ENCODE results near the gene PLCB3. TPM values are rescaled to one million over a fixed set of nuclear protein-coding genes. Genes with fewer than 3 reads are reported as not detected.

Gene PLCB3
- total and polyA plus RNA-seq, 2 of the 13 experiments (the other 11 are each of a cell fraction or from before 2014, with no cell fraction given), result 7.5 to 13.8 TPM

- TF ChIP-seq, protein P1, sequence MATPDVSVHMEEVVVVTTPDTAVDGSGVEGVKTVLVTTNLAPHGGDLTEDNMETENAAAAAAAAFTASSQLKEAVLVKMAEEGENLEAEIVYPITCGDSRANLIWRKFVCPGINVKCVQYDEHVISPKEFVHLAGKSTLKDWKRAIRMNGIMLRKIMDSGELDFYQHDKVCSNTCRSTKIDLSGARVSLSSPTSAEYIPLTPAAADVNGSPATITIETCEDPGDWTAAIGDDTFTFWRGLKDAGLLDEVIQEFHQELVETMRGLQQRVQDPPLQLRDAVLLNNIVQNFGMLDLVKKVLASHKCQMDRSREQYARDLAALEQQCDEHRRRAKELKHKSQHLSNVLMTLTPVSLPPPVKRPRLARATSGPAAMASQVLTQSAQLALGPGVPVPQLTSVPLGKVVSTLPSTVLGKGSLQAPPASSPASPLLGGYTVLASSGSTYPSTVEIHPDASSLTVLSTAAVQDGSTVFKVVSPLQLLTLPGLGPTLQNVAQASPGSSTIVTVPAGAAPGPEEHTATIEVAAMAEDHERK (CRISPR knock-in tag; IDR thresholded peaks at IDR 0.05; ENCODE audit: low read depth), result no peak
- no peak for TF ChIP-seq ZBTB44 (CRISPR knock-in tag; IDR thresholded peaks at IDR 0.05)
- TF ChIP-seq DNMT3B (CRISPR knock-in tag; conservative IDR thresholded peaks at IDR 0.05), result no peak
- TF ChIP-seq, protein P2, sequence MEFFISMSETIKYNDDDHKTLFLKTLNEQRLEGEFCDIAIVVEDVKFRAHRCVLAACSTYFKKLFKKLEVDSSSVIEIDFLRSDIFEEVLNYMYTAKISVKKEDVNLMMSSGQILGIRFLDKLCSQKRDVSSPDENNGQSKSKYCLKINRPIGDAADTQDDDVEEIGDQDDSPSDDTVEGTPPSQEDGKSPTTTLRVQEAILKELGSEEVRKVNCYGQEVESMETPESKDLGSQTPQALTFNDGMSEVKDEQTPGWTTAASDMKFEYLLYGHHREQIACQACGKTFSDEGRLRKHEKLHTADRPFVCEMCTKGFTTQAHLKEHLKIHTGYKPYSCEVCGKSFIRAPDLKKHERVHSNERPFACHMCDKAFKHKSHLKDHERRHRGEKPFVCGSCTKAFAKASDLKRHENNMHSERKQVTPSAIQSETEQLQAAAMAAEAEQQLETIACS (CRISPR knock-in tag; IDR thresholded peaks at IDR 0.05), result no peak
- no peak for TF ChIP-seq ATF7 (IDR thresholded peaks at IDR 0.05)
- 0 out of 2 replicates have a peak, but pooled peaks have one; percentile 33 for TF ChIP-seq ATF7 (CRISPR knock-in tag; IDR thresholded peaks at IDR 0.05)
- no peak for TF ChIP-seq ZNF414 (CRISPR knock-in tag; IDR thresholded peaks at IDR 0.05)
- TF ChIP-seq, protein P3, sequence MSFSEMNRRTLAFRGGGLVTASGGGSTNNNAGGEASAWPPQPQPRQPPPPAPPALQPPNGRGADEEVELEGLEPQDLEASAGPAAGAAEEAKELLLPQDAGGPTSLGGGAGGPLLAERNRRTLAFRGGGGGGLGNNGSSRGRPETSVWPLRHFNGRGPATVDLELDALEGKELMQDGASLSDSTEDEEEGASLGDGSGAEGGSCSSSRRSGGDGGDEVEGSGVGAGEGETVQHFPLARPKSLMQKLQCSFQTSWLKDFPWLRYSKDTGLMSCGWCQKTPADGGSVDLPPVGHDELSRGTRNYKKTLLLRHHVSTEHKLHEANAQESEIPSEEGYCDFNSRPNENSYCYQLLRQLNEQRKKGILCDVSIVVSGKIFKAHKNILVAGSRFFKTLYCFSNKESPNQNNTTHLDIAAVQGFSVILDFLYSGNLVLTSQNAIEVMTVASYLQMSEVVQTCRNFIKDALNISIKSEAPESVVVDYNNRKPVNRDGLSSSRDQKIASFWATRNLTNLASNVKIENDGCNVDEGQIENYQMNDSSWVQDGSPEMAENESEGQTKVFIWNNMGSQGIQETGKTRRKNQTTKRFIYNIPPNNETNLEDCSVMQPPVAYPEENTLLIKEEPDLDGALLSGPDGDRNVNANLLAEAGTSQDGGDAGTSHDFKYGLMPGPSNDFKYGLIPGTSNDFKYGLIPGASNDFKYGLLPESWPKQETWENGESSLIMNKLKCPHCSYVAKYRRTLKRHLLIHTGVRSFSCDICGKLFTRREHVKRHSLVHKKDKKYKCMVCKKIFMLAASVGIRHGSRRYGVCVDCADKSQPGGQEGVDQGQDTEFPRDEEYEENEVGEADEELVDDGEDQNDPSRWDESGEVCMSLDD (CRISPR knock-in tag; IDR thresholded peaks at IDR 0.05; ENCODE audit: borderline replicate concordance), result peak; percentile 14; the same call in 1 of the 2 replicates
- peak; percentile 40; the same call in 1 of the 2 replicates for TF ChIP-seq DR1 (CRISPR knock-in tag; IDR thresholded peaks at IDR 0.05)
- TF ChIP-seq, protein P4, sequence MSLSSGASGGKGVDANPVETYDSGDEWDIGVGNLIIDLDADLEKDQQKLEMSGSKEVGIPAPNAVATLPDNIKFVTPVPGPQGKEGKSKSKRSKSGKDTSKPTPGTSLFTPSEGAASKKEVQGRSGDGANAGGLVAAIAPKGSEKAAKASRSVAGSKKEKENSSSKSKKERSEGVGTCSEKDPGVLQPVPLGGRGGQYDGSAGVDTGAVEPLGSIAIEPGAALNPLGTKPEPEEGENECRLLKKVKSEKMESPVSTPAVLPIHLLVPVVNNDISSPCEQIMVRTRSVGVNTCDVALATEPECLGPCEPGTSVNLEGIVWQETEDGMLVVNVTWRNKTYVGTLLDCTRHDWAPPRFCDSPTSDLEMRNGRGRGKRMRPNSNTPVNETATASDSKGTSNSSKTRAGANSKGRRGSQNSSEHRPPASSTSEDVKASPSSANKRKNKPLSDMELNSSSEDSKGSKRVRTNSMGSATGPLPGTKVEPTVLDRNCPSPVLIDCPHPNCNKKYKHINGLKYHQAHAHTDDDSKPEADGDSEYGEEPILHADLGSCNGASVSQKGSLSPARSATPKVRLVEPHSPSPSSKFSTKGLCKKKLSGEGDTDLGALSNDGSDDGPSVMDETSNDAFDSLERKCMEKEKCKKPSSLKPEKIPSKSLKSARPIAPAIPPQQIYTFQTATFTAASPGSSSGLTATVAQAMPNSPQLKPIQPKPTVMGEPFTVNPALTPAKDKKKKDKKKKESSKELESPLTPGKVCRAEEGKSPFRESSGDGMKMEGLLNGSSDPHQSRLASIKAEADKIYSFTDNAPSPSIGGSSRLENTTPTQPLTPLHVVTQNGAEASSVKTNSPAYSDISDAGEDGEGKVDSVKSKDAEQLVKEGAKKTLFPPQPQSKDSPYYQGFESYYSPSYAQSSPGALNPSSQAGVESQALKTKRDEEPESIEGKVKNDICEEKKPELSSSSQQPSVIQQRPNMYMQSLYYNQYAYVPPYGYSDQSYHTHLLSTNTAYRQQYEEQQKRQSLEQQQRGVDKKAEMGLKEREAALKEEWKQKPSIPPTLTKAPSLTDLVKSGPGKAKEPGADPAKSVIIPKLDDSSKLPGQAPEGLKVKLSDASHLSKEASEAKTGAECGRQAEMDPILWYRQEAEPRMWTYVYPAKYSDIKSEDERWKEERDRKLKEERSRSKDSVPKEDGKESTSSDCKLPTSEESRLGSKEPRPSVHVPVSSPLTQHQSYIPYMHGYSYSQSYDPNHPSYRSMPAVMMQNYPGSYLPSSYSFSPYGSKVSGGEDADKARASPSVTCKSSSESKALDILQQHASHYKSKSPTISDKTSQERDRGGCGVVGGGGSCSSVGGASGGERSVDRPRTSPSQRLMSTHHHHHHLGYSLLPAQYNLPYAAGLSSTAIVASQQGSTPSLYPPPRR (CRISPR knock-in tag; IDR thresholded peaks at IDR 0.05; ENCODE audit: borderline replicate concordance), result peak; percentile 89
- TF ChIP-seq ZNF83 (CRISPR knock-in tag; IDR thresholded peaks at IDR 0.05; ENCODE audit: borderline replicate concordance), result no peak
- TF ChIP-seq GFI1 (CRISPR knock-in tag; IDR thresholded peaks at IDR 0.05; ENCODE audit: borderline replicate concordance), result no peak
- TF ChIP-seq ZNF792 (CRISPR knock-in tag; IDR thresholded peaks at IDR 0.05), result peak; percentile 28; the same call in 1 of the 2 replicates
- TF ChIP-seq TBL1XR1 (IDR thresholded peaks at IDR 0.05; ENCODE audit: borderline replicate concordance, low read length, partially characterized antibody), result no peak
- TF ChIP-seq CHD2 (IDR thresholded peaks at IDR 0.05; ENCODE audit: low read depth, low read length), result no peak
Observed at GRCh38 chr11:64237484-64237951, 13.8 kb upstream of the PLCB3 start (continued).
